GM19193 (cell line): Measurements from ENCODE around the gene STOX1.

Experiments used
- POLR2A ChIP-seq: IDR thresholded peaks from 4 replicates; pipeline ENCODE4 v1.6.1; 2011; ENCODE audit not compliant: insufficient read depth, insufficient read length; ENCODE audit errors: extremely low read depth

STOX1 gene, protein sequence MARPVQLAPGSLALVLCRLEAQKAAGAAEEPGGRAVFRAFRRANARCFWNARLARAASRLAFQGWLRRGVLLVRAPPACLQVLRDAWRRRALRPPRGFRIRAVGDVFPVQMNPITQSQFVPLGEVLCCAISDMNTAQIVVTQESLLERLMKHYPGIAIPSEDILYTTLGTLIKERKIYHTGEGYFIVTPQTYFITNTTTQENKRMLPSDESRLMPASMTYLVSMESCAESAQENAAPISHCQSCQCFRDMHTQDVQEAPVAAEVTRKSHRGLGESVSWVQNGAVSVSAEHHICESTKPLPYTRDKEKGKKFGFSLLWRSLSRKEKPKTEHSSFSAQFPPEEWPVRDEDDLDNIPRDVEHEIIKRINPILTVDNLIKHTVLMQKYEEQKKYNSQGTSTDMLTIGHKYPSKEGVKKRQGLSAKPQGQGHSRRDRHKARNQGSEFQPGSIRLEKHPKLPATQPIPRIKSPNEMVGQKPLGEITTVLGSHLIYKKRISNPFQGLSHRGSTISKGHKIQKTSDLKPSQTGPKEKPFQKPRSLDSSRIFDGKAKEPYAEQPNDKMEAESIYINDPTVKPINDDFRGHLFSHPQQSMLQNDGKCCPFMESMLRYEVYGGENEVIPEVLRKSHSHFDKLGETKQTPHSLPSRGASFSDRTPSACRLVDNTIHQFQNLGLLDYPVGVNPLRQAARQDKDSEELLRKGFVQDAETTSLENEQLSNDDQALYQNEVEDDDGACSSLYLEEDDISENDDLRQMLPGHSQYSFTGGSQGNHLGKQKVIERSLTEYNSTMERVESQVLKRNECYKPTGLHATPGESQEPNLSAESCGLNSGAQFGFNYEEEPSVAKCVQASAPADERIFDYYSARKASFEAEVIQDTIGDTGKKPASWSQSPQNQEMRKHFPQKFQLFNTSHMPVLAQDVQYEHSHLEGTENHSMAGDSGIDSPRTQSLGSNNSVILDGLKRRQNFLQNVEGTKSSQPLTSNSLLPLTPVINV

DNA sequence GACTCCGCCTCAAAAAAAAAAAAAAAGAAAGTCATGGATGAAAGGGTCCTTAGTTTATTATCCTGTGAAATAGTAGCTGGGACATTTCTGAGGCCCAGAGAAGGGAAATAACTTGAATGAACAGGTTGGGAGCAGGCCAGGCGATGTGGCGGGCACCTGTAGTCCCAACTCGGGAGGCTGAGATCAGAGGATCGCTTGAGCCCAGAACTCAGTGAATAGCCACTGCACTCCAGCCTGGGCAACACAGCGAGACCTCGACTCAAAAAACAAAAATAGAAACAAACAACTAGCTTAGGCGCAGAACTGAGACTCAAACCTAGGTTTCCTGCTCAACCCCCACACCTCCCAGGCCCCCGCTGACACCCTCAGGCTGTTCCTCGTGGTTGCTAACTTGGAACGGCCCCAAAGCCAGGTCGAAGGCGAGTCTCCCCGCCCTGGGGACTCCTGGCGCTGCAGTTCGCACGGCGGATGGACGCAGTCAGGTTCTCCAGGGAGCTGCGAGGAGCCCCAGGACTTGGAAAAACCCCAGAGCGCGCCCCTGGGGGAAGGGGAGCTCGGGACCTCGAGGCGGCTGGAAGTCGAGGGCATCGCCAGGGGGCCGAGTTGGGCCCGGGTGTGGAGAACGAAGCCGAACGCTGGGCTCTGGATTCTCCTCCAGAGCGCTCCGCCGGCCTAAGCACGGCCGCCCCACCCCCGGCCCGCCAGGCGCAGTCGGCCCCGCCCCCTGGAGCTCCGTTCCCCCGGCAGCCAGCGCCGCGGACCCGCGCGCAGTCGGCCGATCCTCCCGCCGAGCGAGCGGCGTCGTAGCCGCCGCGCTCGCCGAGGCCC lies at the start of gene STOX1:
TSS of gene STOX1 (plus strand) at position 768 of the 828 bp plus-strand sequence. CDS start 93 bp downstream, outside the sequence.
- TF ChIP-seq POLR2A: no peak

DNA sequence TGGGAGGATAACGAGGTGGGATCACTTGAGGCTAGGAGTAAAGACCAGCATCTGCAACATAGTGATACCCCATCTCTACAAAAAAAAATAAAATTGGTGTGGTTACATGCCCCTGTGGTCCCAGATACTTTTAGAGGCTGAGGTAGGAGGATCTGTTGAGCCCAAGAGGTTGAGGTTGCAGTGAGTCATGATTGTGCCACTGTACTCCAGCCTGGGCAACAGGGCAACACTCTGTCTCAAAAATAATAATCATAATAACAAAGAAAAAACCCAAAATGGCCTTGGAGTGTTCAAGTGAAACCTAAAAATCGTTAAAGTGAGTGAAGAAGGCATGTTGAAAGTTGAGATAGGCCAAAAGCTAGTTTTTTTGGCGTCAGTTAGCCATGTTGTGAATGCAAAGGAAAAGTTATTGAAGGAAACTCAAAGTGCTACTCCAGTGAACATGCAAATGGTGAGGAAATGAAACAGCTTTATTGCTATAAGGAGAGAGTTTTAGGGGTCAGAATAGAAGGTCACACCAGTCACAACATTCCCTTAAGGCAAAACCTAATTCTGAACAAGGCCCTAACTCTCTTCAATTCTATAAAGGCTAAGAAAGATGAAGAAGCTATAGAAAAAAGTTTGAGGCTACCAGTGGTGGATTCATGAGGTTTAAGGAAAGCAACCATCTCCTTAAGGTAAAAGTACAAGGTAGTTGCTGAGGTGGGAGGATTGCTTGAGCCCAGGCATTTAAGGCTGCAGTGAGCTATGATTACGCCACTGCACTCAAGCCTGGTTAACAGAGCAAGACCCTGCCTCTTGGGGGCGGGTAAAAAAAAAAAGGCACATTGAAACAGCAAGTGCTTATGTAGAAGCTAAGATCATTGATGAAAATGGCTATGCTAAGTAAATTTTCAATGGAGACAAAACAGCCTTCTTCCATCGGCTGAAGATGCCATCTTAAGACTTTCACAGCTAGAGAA lies 45.4 kb upstream of the STOX1 start:
- TF ChIP-seq POLR2A: no peak

DNA sequence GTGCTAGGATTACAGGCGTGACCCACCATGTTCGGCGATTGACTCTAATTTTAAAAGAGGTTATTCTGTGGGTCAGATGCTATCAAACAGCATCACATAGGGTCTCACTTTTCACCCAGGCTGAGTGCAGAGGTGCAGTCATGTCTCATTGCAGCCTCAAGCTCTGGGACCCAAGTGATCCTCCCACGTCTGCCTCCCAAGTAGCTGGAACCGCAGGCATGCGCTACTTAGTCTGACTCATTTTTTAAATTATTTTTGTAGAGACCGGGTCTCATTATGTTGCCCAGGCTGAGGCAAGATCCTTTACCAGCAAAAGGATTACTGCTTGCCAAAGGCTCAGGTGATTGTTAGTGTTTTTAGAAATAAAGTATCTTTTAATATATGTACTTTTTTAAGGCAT lies 42.9 kb upstream of the STOX1 start:
- TF ChIP-seq POLR2A: no peak

DNA sequence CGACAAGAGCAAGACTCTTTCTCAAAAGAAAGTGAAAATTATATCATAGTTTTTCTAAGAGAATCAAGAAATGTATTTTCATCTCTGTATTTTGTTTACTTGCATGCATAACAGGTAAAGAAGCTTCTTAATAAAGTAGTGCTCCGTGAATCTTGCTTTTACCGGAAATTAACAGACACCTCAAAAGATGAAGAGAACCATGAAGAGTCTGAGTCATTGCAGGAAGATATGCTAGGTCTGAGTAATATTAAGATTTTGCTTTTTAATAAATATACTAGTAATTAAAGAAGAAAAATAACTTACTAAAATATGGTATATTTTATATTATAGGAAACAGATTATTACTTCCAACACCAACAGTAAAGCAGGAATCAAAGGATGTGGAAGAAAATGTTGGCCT lies 39.5 kb upstream of the STOX1 start:
- TF ChIP-seq POLR2A: no peak

DNA sequence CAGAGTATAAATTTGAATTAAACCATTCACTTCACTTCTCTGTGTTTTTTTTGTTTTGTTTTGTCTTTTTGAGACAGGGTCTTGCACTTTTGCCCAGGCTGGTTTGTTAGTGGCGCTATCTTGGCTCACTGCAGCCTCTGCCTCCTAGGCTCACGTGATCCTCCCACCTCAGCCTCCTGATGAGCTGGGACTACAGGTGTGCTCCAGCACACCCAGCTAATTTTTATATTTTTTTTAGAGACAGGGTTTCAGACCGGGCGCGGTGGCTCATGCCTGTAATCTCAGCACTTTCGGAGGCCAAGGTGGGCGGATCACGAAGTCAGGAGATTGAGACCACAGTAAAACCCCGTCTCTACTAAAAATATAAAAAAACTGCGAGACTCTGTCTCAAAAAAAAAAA lies 36.9 kb upstream of the STOX1 start:
- TF ChIP-seq POLR2A: no peak

DNA sequence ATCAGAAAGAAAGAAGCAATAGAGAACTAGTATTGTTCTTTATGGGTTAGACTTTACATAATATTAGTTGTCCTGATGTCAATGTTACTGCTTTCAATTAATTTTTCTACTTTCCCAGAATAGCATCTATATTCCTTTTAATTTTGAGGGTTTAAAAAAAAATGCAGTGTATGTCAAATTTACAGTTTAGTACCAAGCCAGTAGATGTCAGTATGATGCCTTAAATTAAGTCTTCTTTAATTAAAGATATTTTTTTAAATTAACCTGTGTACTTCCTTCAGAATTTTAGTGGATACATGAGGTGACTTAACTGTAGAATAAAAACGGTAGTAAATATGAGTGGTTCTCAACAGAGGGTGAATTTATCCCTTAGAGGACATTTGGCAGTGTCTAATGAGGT lies 35.2 kb upstream of the STOX1 start:
- TF ChIP-seq POLR2A: no peak

DNA sequence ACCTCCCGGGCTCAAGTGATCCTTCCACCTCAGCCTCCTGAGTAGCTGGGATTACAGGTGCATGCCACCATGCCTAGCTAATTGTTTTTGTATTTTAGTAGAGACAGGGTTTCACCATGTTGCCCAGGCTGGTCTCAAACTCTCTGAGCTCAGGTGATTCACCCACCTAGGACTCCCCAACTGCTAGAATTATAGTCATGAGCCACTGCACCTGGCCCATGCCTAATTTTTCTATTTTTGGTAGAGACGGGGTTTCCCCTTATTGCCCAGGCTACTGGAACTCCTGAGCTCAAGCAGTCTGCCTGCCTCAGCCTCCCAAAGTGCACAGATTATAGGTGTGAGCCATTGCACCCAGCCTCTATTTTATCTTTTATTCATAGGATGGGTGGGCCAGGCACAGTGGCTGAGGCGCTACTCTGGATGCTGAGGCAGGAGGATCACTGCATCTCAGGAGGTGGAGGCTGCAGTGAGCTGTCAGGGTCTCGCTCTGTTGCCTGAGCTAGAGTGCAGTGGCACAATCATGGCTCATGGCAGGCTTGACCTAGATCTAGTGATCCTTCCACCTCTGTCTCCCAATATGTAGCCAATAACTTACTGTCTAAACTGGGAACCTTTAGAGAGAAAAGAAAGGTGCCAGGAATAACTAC lies 31.3 kb upstream of the STOX1 start:
- no peak for TF ChIP-seq POLR2A

DNA sequence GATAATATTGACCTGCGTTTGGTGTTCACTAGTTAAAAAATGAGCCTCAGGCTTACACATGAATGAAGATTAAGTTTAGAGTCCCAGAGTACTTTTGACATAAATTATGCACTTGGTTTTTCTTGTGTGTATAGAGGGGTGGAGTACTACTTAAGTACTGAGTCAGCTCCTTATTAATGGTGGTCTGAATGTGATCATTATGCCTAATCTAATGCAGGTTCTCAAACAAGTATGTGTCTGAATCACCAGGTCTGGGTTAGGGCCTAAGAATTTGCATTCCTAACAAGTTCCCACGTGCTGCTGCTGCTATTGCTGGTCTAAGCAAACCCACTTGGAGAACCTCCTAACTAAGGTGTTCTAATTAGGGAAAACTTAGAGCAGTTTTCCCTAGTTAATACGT lies 30.7 kb upstream of the STOX1 start:
- no peak for TF ChIP-seq POLR2A

DNA sequence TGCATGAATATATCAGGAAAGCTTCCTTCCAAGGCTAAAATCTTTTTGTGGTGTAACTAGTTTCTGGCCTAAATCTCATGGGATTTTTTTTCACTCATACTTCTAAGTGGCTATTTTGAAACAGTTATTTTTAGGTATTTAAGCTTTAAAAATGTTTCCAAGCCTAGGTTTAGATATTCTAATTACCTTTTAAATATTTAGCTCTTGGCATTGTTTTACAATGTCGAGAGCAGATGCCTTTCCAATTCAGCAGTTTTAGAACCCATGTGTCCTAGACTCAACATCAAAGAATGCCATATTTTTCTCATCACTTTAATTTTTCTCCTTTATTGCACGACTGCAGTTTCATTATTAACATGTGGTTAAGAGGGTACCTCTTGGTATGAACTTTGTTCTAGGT lies 27.1 kb upstream of the STOX1 start:
- TF ChIP-seq POLR2A: no peak

DNA sequence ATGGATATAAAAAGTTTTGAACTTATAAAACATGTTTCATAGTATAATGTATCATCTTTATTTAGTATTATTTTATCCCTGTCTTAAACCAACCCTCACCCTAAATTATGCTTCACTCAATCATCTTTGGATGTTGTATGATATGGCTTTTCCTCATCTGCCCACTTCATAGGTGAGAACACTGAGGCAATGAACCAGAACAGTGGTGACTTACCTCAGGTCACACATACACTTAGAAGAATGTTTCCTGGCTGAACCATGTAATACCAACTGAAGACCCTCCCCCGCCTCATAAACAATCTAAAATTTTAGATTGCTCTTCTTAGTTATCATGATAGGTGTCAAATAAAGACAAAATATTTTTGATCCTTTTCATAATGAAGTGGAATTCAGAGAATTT lies 22.6 kb upstream of the STOX1 start:
- no peak for TF ChIP-seq POLR2A

DNA sequence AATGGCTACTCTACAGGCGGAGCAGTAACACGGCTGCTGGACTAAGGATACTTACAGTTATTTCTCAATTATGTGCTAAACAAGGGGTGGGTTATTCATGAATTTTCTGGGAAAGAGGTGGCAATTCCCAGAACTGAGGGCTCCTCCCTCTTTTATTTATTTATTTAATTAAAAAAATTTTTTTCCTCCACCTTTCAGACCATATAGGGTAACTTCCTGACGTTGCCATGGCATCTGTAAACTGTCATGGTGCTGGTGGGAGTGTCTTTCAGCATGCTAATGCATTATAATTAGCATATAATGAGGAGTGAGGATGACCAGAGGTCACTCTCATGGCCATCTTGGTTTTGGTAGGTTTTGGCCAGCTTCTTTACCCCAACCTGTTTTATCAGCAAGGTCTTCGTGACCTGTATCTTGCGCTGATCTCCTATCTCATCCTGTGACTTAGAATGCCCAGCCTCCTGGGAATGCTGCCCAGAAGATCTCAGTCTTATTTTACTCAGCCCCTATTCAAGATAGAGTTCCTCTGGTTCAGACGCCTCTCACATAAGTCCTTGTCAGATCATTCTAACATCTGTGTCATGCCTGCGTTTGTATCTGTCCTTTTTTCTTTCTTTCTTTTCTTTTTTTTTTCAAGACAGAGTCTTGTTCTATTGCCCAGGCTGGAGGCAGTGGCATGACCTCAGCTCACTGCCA lies 15.9 kb upstream of the STOX1 start:
- TF ChIP-seq POLR2A: no peak

DNA sequence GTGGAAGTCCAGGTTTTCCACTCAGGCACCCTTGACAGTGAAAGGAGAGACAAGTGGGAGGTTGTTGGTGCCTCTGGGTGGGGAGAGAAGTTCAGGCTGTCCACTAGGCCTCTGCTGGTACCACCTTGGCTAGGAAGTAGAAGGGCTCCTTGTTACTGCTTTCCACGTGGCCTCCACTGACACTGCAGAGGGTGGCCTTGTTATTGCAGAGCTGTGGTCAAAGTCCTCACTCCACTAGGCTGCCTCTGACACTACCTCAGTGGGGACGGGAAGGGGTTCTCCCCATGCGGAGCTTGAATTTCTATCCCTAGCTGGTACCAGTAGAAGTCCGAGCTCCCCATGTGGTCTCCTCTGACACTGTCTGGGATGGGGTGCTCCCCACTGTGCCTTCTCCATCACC lies 14.9 kb upstream of the STOX1 start:
- no peak for TF ChIP-seq POLR2A

DNA sequence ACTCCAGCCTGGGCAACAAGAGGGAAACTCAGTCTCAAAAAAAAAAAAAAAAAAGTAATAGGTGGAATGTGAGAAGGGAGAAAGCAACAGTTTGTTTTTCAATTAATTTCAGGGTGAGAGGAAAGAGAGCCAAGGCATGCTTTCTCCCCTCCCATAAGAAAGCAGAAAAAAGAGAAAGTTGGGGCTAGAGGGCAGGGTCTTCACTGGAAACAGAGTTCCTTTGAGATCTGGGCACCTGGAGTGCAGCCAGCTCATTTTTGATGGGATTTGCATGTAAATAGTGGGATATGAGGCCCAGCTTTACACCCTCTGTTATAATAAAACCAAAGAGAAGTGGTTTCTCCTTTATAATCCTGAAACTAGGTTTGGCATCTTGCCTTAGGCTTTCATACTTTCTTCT lies 13.8 kb upstream of the STOX1 start:
- TF ChIP-seq POLR2A: no peak
